Fibroblast of gingiva (primary cell): ENCODE results near the gene RAPGEF4.

ENCODE experiments used
- DNase-seq: peaks from one replicate; pipeline ENCODE4 v3.0.0-alpha.2; 2011; ENCODE audit warnings: low read depth

RAPGEF4 gene

DNA sequence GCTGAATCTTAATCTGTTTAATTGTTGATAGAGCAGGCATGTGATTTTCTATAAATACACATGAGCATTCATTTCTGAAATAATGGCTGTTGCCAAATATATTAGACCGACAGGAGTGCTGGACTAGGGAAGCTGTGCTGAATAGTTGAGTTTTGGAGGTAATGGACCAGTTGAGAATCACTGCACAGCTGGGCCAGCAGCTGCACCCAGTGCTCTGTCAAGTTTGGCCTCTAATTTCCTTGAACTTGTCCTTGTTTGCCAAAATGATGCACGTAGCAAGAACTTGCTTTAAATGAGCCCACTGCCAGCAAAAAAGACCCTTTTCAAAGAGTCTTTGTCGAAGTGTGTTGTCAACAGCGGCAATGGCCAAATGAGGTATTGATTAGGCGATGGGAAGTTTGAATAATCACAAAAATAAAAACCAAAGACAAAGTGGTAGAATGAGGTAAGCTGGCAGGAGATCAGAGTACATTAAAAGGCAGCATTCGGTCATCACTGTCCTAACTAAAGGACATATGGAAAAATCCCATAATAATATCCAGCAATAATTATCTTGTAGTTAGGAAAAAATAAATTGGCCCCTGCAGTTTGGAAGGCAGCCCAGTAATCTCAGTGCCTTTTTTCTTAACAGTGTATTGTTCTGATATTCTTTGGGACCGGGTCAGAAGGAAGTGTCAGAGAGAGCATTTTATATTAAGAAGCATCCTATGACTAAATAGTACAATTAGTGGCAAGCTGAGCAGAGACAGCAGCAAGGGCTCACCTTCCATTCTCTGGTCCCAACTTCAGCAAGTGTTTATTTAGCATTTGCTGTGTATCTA, 126.2 kb downstream of the RAPGEF4 start:
- no peak for DNase-seq

GRCh38 chr2:172863341-172863740, 127.7 kb downstream of the RAPGEF4 start:
- no peak for DNase-seq

DNA sequence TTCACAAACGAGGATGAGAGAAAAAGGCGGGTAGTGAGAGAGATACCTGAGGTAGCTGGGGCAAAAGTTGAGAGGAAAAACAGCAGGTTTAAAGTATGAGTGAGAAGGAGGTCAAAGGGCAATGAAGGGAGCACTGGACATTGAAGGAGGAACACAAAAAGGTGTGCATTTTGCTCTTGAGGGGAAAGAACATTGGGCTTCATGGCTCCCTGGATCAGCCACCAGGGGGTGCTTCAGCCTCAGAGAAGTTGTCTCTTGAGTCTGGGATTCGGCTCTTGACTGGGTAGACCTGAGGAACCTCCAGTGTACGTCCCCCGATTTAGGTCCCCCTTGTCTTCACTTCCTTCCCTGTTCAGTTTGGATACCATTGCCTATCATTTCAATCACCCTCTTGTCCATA, 128.5 kb downstream of the RAPGEF4 start:
- DNase-seq = peak; percentile 30

DNA sequence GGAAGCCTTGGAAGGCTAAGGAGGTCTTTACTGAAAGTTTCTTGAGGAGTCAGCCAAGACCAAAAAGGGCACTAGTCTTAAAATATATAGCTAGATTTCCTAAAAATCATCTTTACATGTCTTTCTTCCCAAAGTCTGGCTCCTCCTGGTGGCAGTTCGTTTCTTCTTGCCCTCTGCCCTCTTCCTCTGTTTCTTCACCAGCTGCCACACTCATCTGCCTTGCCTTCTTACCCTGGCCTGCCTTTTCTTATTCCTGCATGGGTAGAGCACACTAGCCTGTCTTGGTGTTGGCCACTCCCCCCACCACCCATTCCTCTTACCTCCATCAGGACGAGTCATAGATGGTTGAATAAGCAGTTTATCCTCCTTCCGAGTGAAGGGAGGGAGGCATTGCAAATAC, 129.8 kb downstream of the RAPGEF4 start:
- DNase-seq = no peak

DNA sequence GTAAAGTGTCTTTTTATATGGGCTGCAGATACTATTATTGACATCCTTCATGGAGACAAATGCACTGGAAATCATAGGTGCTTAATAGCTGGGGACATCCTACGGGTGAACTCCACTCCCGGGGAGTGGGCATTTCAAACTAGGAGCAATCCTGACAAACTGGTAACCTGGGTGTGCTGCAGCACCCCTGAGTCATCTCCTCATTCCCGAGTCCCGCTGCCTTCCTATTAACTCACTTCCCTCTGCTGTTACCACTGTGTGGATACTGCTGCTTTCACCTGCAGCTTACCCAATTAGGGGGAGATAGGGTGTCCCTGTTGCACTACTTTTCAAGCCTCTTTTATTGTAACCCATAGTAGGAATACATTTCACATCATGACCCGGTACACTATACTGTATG, 134.2 kb downstream of the RAPGEF4 start:
- no peak for DNase-seq

DNA sequence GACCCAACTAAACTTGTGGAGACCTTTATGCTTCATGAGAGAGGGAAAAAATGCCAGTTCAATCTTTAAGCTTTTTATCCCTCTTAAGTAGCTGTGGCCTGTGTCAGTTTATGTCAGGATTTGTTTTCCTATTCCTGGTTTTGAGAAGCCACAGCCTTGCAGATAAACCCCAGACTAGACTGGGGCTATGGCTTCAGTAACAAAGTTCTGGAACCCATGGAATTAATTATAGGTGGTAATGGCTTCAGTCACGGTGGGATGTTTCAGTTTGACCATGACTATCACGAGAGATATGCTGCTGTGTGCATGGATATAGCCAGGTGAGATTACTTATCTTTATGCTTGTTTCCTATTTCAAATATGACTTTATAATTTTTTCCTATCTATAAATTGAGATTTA, 134.8 kb downstream of the RAPGEF4 start:
- no peak for DNase-seq

- no peak for DNase-seq
Observed at GRCh38 chr2:172877826-172878225, 142.2 kb downstream of the RAPGEF4 start.

- DNase-seq = no peak
Observed at GRCh38 chr2:172878260-172878659, 142.6 kb downstream of the RAPGEF4 start.

DNA sequence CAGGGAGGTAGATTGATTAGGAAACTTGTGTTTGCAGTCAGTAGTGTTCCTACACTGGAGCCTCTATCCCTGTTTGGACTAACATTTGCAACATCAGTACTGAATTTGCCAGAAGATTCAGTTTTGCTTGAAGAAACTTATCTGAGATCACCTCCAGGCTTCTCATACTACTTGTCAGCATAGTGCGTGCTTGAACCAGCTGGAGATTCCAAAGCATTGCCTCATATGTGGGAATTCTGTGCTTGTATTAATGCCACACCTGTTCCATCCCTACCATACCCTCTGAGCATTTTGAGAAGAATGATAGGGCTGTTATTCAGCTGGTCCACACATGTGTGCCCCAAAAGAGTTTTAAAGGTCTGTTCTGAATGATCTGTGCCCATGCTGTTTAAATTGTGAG, 148.7 kb downstream of the RAPGEF4 start:
- no peak for DNase-seq

- no peak for DNase-seq
Observed at GRCh38 chr2:172885996-172886395, 150.4 kb downstream of the RAPGEF4 start.

- no peak for DNase-seq
Observed at GRCh38 chr2:172887280-172887679, 151.6 kb downstream of the RAPGEF4 start.

GRCh38 chr2:172888714-172889669, 153.3 kb downstream of the RAPGEF4 start:
- no peak for DNase-seq

DNA sequence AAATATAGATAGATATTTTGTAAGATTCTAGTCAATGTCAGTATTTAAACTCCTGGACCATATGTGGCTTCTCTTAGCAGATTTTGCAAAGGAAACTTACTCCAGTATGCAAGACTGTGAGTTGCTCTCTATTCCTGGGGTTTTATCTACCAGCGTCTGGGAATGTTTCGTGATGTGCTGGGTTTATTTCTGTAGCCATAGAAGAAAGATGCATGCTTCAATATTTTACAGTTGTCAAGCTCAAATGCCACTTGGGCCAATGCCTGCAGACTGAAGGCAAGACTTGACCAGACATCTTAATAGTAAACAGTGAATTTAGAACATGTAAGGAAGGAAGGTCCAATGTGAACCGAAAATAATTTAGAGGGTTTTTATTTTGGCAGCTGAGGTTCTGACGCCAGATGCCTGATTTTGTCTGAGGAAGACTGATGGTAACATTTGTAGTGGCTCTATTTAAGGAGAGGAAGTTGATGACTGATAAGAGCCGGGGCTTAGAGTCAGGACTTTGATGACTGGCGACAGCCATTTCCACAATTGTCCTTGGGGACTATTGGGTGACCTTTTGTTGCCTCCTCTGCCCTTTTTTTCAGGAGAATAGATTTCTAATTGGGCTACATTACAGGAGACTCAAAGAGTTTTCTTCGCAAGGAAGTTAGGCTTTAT, 154.3 kb downstream of the RAPGEF4 start:
- DNase-seq = no peak

GRCh38 chr2:172893111-172893510, 157.5 kb downstream of the RAPGEF4 start:
- DNase-seq = no peak

GRCh38 chr2:172893671-172894070, 158.0 kb downstream of the RAPGEF4 start:
- DNase-seq = no peak

DNA sequence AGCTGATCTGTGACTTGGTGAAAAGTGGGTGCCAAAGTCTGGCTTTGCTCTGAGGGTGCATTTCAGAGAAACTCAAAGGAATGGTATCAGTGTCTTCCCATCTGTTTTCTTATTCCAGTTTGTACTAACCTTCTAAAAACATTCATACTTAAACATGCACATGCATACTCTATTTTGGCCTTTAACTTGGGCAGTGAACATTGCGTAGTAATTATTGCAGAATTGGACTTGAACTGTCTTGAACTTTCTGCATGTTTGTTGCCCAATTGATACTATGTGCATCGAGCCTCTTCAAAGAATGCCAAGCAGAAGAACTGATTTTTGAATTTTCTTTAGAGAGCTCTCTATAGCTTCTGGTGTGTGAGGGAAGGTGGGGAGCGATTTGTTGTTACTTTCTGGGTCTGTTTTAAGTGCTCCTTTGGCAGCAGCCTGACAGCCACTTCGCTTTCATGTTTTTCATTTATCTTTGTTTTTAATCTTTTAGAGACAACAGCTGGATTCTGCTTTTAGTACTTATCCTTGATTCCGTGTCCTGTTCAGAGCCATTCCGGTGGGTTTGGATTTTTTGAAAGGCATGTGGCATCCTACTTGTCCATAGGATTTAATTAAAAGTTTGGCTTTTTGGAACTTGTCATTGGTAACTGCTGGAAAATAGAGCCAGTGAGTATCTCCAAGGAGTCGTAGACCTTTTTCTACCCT, 159.2 kb downstream of the RAPGEF4 start:
- peak; percentile 30 for DNase-seq

DNA sequence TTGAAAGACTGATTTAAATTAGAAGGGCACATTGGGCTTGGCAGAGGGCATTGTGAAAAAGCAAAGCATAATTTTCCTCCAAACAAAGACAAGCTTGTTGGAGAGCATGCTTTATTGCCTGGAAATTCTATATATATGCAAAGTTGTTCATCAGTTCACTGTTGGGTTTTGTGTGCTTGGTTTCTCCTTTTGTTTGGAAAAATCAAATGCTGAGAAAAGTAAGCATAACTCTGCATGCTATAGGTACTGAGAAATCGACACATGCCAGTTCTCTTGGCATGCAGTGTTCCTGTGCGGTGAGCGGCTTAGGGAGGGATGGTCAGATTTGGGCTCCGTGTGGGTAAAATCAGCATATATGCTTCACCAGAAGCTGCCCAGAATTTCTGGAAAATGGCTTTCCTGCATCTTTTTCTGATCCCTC, 161.0 kb downstream of the RAPGEF4 start:
- DNase-seq = no peak

GRCh38 chr2:172900871-172901270, 165.2 kb downstream of the RAPGEF4 start:
- DNase-seq = no peak

GRCh38 chr2:172901913-172902312, 166.3 kb downstream of the RAPGEF4 start:
- no peak for DNase-seq

DNA sequence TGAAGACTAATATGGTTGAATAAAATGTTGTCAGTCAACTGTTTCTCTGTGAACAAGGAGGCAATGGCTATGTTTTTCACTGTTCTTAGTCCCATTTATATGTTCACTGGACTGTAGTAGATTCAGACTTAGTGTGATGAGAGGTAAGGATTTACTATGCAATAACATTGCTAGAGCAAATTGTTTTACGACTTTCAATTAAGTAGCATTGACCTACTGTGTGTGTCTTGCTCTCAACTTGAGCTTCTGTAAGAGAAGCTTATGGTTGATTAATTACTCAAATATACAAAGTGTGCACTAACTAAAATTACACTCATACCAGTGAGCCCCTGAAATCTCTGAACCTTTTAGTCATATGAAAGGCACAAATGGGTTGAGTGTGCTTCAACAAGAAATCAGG, 168.6 kb downstream of the RAPGEF4 start:
- no peak for DNase-seq

GRCh38 chr2:172905937-172906811, 170.5 kb downstream of the RAPGEF4 start:
- DNase-seq = no peak
